Measurements from ENCODE around the gene NLRP3.
A peak's percentile ranks its signal among the peaks of the same experiment; 100 is the strongest.

NLRP3 gene

DNA sequence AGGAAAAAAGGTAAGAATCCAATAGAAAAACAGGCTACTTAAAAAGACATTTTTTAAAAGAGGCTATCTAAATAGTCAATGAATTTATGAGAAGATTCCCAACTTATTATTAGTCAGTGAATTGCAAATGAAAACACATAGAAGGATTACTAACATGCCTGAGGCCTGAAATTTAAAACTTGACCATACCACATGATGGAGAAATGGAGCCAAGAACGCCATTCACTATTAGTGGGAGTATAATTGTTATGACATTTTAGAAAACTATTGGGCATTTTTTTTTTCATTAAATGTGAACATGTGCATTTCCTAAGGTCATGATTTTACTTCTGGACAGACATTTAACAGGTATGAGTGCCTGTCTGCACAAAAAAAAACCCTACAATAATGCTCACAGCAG lies 66.8 kb downstream of the NLRP3 start:
- H3K4me3 ChIP-seq (ENCODE audit: low read depth, low read length): no peak overlapping the region
- no peaks in the 10 kb centered on the region for H3K9me3 ChIP-seq (ENCODE audit: control insufficient read depth, insufficient read depth, low read depth, low read length)
- POLR2A ChIA-PET: no interaction called here
- CTCF ChIA-PET: no interaction called here
- TF ChIP-seq ZNF140 (tag by site-specific recombination; IDR thresholded peaks at IDR 0.05) (no peak), ZNF785 (tag by site-specific recombination; IDR thresholded peaks at IDR 0.05) (no peak), ZNF394 (tag by site-specific recombination; IDR thresholded peaks at IDR 0.05; ENCODE audit: borderline replicate concordance) (no peak), ZNF791 (tag by site-specific recombination; IDR thresholded peaks at IDR 0.05) (no peak), ZNF747 (tag by site-specific recombination; IDR thresholded peaks at IDR 0.05) (no peak), ZNF239 (tag by site-specific recombination; IDR thresholded peaks at IDR 0.05) (no peak), ZNF843 (tag by site-specific recombination; IDR thresholded peaks at IDR 0.05) (no peak), ZNF558 (tag by site-specific recombination; IDR thresholded peaks at IDR 0.05) (no peak), ZSCAN16 (tag by site-specific recombination; IDR thresholded peaks at IDR 0.05) (no peak), ZFP3 (tag by site-specific recombination; IDR thresholded peaks at IDR 0.05; ENCODE audit: low read depth) (no peak), ZNF169 (tag by site-specific recombination; IDR thresholded peaks at IDR 0.05) (no peak), ZNF274 (IDR thresholded peaks at IDR 0.05; ENCODE audit: low read length) (no peak), ZNF274 (tag by site-specific recombination; IDR thresholded peaks at IDR 0.05; ENCODE audit: borderline replicate concordance) (no peak), ZNF664 (tag by site-specific recombination; IDR thresholded peaks at IDR 0.05) (no peak)
- TF ChIP-seq, protein P1, sequence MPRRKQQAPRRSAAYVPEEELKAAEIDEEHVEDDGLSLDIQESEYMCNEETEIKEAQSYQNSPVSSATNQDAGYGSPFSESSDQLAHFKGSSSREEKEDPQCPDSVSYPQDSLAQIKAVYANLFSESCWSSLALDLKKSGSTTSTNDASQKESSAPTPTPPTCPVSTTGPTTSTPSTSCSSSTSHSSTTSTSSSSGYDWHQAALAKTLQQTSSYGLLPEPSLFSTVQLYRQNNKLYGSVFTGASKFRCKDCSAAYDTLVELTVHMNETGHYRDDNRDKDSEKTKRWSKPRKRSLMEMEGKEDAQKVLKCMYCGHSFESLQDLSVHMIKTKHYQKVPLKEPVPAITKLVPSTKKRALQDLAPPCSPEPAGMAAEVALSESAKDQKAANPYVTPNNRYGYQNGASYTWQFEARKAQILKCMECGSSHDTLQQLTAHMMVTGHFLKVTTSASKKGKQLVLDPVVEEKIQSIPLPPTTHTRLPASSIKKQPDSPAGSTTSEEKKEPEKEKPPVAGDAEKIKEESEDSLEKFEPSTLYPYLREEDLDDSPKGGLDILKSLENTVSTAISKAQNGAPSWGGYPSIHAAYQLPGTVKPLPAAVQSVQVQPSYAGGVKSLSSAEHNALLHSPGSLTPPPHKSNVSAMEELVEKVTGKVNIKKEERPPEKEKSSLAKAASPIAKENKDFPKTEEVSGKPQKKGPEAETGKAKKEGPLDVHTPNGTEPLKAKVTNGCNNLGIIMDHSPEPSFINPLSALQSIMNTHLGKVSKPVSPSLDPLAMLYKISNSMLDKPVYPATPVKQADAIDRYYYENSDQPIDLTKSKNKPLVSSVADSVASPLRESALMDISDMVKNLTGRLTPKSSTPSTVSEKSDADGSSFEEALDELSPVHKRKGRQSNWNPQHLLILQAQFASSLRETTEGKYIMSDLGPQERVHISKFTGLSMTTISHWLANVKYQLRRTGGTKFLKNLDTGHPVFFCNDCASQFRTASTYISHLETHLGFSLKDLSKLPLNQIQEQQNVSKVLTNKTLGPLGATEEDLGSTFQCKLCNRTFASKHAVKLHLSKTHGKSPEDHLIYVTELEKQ (tag by site-specific recombination; IDR thresholded peaks at IDR 0.05; ENCODE audit: borderline replicate concordance): no peak
- TF ChIP-seq, protein P2, sequence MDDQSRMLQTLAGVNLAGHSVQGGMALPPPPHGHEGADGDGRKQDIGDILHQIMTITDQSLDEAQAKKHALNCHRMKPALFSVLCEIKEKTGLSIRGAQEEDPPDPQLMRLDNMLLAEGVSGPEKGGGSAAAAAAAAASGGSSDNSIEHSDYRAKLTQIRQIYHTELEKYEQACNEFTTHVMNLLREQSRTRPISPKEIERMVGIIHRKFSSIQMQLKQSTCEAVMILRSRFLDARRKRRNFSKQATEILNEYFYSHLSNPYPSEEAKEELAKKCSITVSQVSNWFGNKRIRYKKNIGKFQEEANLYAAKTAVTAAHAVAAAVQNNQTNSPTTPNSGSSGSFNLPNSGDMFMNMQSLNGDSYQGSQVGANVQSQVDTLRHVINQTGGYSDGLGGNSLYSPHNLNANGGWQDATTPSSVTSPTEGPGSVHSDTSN (CRISPR knock-in tag; IDR thresholded peaks at IDR 0.05): no peak
- TF ChIP-seq, protein P3, sequence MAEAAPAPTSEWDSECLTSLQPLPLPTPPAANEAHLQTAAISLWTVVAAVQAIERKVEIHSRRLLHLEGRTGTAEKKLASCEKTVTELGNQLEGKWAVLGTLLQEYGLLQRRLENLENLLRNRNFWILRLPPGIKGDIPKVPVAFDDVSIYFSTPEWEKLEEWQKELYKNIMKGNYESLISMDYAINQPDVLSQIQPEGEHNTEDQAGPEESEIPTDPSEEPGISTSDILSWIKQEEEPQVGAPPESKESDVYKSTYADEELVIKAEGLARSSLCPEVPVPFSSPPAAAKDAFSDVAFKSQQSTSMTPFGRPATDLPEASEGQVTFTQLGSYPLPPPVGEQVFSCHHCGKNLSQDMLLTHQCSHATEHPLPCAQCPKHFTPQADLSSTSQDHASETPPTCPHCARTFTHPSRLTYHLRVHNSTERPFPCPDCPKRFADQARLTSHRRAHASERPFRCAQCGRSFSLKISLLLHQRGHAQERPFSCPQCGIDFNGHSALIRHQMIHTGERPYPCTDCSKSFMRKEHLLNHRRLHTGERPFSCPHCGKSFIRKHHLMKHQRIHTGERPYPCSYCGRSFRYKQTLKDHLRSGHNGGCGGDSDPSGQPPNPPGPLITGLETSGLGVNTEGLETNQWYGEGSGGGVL (tag by site-specific recombination; IDR thresholded peaks at IDR 0.05): no peak
- no peak overlapping the region for H3K27ac ChIP-seq (ENCODE audit: extremely low read depth, low read depth, low read length)
- H3K4me1 ChIP-seq (ENCODE audit: control insufficient read depth, insufficient read depth, low read length): no peaks in the 10 kb centered on the region
- no peaks in the 10 kb centered on the region for H3K36me3 ChIP-seq (ENCODE audit: control insufficient read depth in 2 of 2, insufficient read depth in 1 of 2, low read length in 2 of 2)

DNA sequence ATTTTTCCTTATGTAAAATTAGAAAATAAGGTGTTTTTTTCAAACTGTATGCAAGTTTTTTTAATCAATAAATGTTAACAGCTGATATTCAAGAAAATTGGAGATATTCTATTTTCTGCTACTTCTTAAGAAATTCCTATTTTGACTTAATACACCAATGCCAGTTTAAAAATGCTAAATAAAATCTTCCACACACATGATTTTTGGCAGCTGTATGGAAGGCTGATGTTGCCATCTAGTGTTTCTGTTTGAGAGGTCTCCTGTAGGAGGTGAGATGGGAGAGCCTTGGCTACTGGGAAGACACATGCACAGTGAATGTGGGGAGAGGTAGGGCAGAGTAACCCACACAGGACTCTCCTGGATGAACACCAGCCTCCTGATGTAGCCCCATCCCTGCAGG lies 71.1 kb downstream of the NLRP3 start:
- TF ChIP-seq ZNF654 (tag by site-specific recombination; IDR thresholded peaks at IDR 0.05; ENCODE audit: low read depth): peak; percentile 37
- TF ChIP-seq, protein P4, sequence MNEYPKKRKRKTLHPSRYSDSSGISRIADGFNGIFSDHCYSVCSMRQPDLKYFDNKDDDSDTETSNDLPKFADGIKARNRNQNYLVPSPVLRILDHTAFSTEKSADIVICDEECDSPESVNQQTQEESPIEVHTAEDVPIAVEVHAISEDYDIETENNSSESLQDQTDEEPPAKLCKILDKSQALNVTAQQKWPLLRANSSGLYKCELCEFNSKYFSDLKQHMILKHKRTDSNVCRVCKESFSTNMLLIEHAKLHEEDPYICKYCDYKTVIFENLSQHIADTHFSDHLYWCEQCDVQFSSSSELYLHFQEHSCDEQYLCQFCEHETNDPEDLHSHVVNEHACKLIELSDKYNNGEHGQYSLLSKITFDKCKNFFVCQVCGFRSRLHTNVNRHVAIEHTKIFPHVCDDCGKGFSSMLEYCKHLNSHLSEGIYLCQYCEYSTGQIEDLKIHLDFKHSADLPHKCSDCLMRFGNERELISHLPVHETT (tag by site-specific recombination; IDR thresholded peaks at IDR 0.05): no peak
- Histone ChIP-seq H3K4me1 (ENCODE audit: control insufficient read depth, insufficient read depth, low read length) (no peaks in the 10 kb centered on the region), H3K36me3 (ENCODE audit: control insufficient read depth in 2 of 2, insufficient read depth in 1 of 2, low read length in 2 of 2) (no peaks in the 10 kb centered on the region), H3K4me3 (ENCODE audit: low read depth, low read length) (no peak overlapping the region), H3K27ac (ENCODE audit: extremely low read depth, low read depth, low read length) (no peak overlapping the region), H3K9me3 (ENCODE audit: control insufficient read depth, insufficient read depth, low read depth, low read length) (no peaks in the 10 kb centered on the region)
- CTCF ChIA-PET: interaction anchor here (1.0 kb wide), 1 partner anchor 393 kb away, joined by 3 read pairs; no protein-coding TSS in a partner anchor
- POLR2A ChIA-PET: no interaction called here

Measured in HEK293 (cell line).